Measurements from ENCODE around the gene KRT3. TPM values are rescaled to one million over a fixed set of nuclear protein-coding genes. Genes with fewer than 3 reads are reported as not detected.

KRT3 gene
- not detected in 2 replicates for total RNA-seq

DNA sequence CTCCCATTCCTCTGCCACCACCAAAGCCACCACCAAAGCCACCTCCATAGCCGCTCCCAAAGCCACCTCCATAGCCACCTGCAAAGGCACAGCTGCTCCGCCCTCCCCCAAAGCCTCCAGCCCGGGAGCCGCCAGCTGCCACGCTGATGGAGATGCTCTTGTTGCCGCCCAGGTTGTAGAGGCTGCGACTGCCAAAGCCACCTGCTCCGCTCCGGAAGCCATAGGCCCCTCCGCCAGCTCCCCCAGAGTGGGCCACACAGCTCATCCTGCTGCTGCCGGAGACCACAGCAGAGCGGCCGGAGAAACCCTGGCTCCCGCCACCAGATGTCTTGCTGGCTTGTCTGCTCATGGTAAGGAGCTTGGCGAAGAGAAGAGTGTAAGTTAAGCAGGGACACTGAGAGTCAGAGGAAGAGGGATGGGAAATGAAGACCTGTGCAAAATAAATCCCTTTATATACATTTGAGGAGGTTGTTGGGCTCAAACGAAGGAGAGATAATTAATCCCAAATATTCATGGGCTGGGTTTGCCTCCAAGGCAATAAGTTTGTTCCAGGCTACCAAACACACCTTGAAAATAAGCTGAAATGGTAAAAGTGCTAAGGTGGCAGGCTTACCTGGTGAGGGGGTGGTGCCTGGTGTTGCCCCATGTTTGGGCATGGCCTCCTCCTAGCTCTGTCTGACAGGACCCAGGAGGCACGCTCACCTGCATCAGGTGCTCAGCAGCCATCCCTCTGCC is at the start of gene KRT3:
TSS of gene KRT3 (minus strand) at position 424 of the 735 bp plus-strand sequence. CDS start at position 349, 75 bp downstream.

GRCh38 chr12:52833922-52834726 is 38.2 kb upstream of the KRT3 start, which contains the start of gene KRT79:
TSS of gene KRT79 (minus strand) at chr12:52834311. CDS start at chr12:52834260, 51 bp downstream.

GRCh38 chr12:52813885-52814709 is 18.2 kb upstream of the KRT3 start, which contains the start of gene KRT4:
TSS of gene KRT4 (minus strand) at chr12:52814116. CDS start at chr12:52814058, 58 bp downstream.

DNA sequence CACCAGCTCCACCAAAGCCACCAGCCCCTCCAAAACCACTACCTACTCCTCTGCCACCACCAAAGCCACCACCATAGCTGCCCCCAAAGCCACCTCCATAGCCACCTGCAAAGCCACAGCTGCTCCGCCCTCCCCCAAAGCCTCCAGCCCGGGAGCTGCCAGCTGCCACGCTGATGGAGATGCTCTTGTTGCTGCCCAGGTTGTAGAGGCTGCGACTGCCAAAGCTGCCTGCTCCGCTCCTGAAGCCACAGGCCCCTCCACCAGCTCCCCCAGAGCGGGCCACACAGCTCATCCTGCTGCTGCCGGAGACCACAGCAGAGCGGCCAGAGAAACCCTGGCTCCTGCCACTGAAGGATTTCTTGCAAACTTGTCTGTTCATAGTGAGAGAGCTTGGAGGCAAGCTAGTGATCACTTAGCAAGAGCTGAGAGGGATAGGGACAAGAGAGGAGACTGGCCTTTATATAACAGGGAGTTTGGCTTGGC is 19.0 kb downstream of the KRT3 start, which contains the start of gene KRT76:
TSS of gene KRT76 (minus strand) at position 433 of the 483 bp plus-strand sequence. CDS start at position 379, 54 bp downstream.

Other genes starting within 250 kb of the KRT3 start
- gene KRT71, start 243.0 kb downstream of the KRT3 start, total RNA-seq: not detected in 2 replicates
- not detected in 2 replicates for gene KRT74, start 222.3 kb downstream of the KRT3 start, total RNA-seq
- gene KRT72, start 194.7 kb downstream of the KRT3 start, total RNA-seq: not detected in 2 replicates
- gene KRT73, start 177.6 kb downstream of the KRT3 start, total RNA-seq: not detected in 2 replicates
- not detected in 2 replicates for gene KRT2, start 143.9 kb downstream of the KRT3 start, total RNA-seq
- not detected in 2 replicates for gene KRT1, start 115.7 kb downstream of the KRT3 start, total RNA-seq
- gene KRT77, start 92.6 kb downstream of the KRT3 start, total RNA-seq: not detected in 2 replicates
- not detected in 2 replicates for gene KRT76, start 18.8 kb downstream of the KRT3 start, total RNA-seq
- not detected in 2 replicates for gene KRT4, start 18.0 kb upstream of the KRT3 start, total RNA-seq
- under 0.01 TPM in 1 of 2 replicates, not detected in the other for gene KRT79, start 38.2 kb upstream of the KRT3 start, total RNA-seq
- gene KRT78, start 52.9 kb upstream of the KRT3 start, total RNA-seq: not detected in 2 replicates
- 7.5 and 10.6 TPM in 2 replicates for gene KRT8, start 109.0 kb upstream of the KRT3 start, total RNA-seq
- 324 and 398 TPM in 2 replicates for gene KRT18, start 153.0 kb upstream of the KRT3 start, total RNA-seq
- 739 and 1,241 TPM in 2 replicates for gene EIF4B, start 210.3 kb upstream of the KRT3 start, total RNA-seq

Measured in epithelial cell of umbilical artery (primary cell).